ENCODE results near the gene FBXO41. TPM values are rescaled to one million over a fixed set of nuclear protein-coding genes. Genes with fewer than 3 reads are reported as not detected.

FBXO41 gene
- total and polyA plus RNA-seq, 2 donors (not counting 3 experiments of a cell fraction or from before 2014, with no cell fraction given), result 0.88 to 1.5 TPM

- DNase-seq (ENCODE audit: low read depth, low spot score) (no peak), FAIRE-seq (no peak)
- Histone ChIP-seq H3K27ac (ENCODE audit: insufficient read depth, low read depth, low read length) (no peak overlapping the region), H3K9ac (replicated peaks; ENCODE audit: extremely low read depth, insufficient read depth, low read length) (no peak overlapping the region), H3K9me3 (replicated peaks; ENCODE audit: control insufficient read depth, insufficient read depth, low read length) (no peaks in the 10 kb centered on the region), H3K4me1 (ENCODE audit: control insufficient read depth, extremely low read depth, insufficient read depth, low read length) (peaks cover 7% of the 10 kb centered on the region), H3K79me2 (ENCODE audit: control insufficient read depth, insufficient read depth, low read length) (no peaks in the 10 kb centered on the region), H3K4me3 (replicated peaks in 1 of 3; ENCODE audit: insufficient read depth in 1 of 3, low read depth in 1 of 3, low read length in 3 of 3) (no peak overlapping the region), H3K4me2 (ENCODE audit: insufficient read depth, low read length) (no peak overlapping the region), H2AFZ (ENCODE audit: low read depth, low read length) (no peak overlapping the region), H3K27me3 (ENCODE audit: control insufficient read depth in 2 of 2, insufficient read depth in 2 of 2, low read length in 2 of 2) (no peaks in the 10 kb centered on the region), H3K9me1 (replicated peaks; ENCODE audit: control insufficient read depth, extremely low read depth, insufficient read depth, low read length) (no peaks in the 10 kb centered on the region), H3K36me3 (ENCODE audit: control insufficient read depth in 2 of 2, extremely low read depth in 1 of 2, insufficient read depth in 2 of 2, low read length in 2 of 2) (peaks cover 0 to 4% of the 10 kb centered on the region in 2 experiments), H4K20me1 (replicated peaks; ENCODE audit: control insufficient read depth, extremely low read depth, insufficient read depth, low read length) (no peaks in the 10 kb centered on the region)
- ChIA-PET POLR2A (no interaction called here), CTCF (interaction anchor here (0.9 to 2.4 kb wide), 2 partner anchors 16 to 63 kb away, joined by 3 to 7 read pairs; no protein-coding TSS in a partner anchor)
- TF ChIP-seq FOS (IDR thresholded peaks at IDR 0.05; ENCODE audit: borderline replicate concordance, insufficient read depth, low read length) (no peak), EZH2 (IDR thresholded peaks at IDR 0.05; ENCODE audit: borderline replicate concordance, low read depth, low read length, severe bottlenecking) (no peak), MAX (IDR thresholded peaks at IDR 0.05; ENCODE audit: insufficient read depth, insufficient read length) (no peak)
- intact Hi-C loops (cut with micrococcal nuclease) (no loop called here), dilution Hi-C loops (cut with MboI; ENCODE audit: extremely low pct_ligation_motif_present, low sequenced_read_pairs) (no loop called here)
- no TSS peak for BruUV-seq (replicated peaks)
Measured at GRCh38 chr2:73228631-73229030, 55.6 kb downstream of the FBXO41 start.

GRCh38 chr2:73227086-73227485, 57.2 kb downstream of the FBXO41 start:
- FAIRE-seq (no peak), DNase-seq (ENCODE audit: low read depth, low spot score) (no peak)
- POLR2A ChIA-PET, result no interaction called here
- Histone ChIP-seq H3K27me3 (ENCODE audit: control insufficient read depth in 2 of 2, insufficient read depth in 2 of 2, low read length in 2 of 2) (no peaks in the 10 kb centered on the region), H3K4me2 (ENCODE audit: insufficient read depth, low read length) (no peak overlapping the region), H3K4me3 (replicated peaks in 1 of 3; ENCODE audit: insufficient read depth in 1 of 3, low read depth in 1 of 3, low read length in 3 of 3) (no peak overlapping the region), H3K9me3 (replicated peaks; ENCODE audit: control insufficient read depth, insufficient read depth, low read length) (no peaks in the 10 kb centered on the region), H3K27ac (ENCODE audit: insufficient read depth, low read depth, low read length) (no peak overlapping the region), H3K36me3 (ENCODE audit: control insufficient read depth in 2 of 2, extremely low read depth in 1 of 2, insufficient read depth in 2 of 2, low read length in 2 of 2) (peaks cover 0 to 11% of the 10 kb centered on the region in 2 experiments), H3K4me1 (ENCODE audit: control insufficient read depth, extremely low read depth, insufficient read depth, low read length) (no peaks in the 10 kb centered on the region), H3K9me1 (replicated peaks; ENCODE audit: control insufficient read depth, extremely low read depth, insufficient read depth, low read length) (no peaks in the 10 kb centered on the region), H3K9ac (replicated peaks; ENCODE audit: extremely low read depth, insufficient read depth, low read length) (no peak overlapping the region), H4K20me1 (replicated peaks; ENCODE audit: control insufficient read depth, extremely low read depth, insufficient read depth, low read length) (no peaks in the 10 kb centered on the region), H3K79me2 (ENCODE audit: control insufficient read depth, insufficient read depth, low read length) (no peaks in the 10 kb centered on the region), H2AFZ (ENCODE audit: low read depth, low read length) (no peak overlapping the region)
- no TSS peak for BruUV-seq (replicated peaks)
- intact Hi-C loops (cut with micrococcal nuclease) (no loop called here), dilution Hi-C loops (cut with MboI; ENCODE audit: extremely low pct_ligation_motif_present, low sequenced_read_pairs) (no loop called here)
- no peak for TF ChIP-seq FOS (IDR thresholded peaks at IDR 0.05; ENCODE audit: borderline replicate concordance, insufficient read depth, low read length)
- no peak for TF ChIP-seq EZH2 (IDR thresholded peaks at IDR 0.05; ENCODE audit: borderline replicate concordance, low read depth, low read length, severe bottlenecking)
- no peak for TF ChIP-seq MYC (IDR thresholded peaks at IDR 0.05; ENCODE audit: low read depth, low read length)
- no peak for TF ChIP-seq GATA2 (IDR thresholded peaks at IDR 0.05; ENCODE audit: insufficient read depth, insufficient read length, low read depth, low read length)
- no peak for TF ChIP-seq POLR2A (IDR thresholded peaks at IDR 0.05; ENCODE audit: low read depth, low read length)
- no peak for TF ChIP-seq POLR2AphosphoS5 (IDR thresholded peaks at IDR 0.05; ENCODE audit: insufficient read depth, low read depth, low read length)
- no peak for TF ChIP-seq MAX (IDR thresholded peaks at IDR 0.05; ENCODE audit: insufficient read depth, insufficient read length)
- no peak for TF ChIP-seq CTCF (IDR thresholded peaks at IDR 0.05; ENCODE audit: extremely low read depth in 1 of 2, insufficient read depth in 1 of 2, low read depth in 1 of 2, low read length in 2 of 2)
- TF ChIP-seq JUN (IDR thresholded peaks at IDR 0.05; ENCODE audit: borderline replicate concordance, insufficient read depth, insufficient read length, low read depth), result no peak
- CTCF ChIA-PET, result interaction anchor here (0.9 to 2.4 kb wide), 2 partner anchors 10 to 14 kb away, joined by 3 to 7 read pairs; no protein-coding TSS in a partner anchor
